Globus pallidus (tissue), 1 donor: ENCODE data around the gene CSE1L.
"Not testable (repeated sequence)": the region's sequence is repeated elsewhere in the genome, so short reads cannot be mapped to it uniquely, and the experiment has no call there.

ENCODE experiments used
- DNase-seq: peaks from one replicate; pipeline ENCODE4 v3.0.0-alpha.2; 2015; ENCODE audit warnings: low spot score

CSE1L gene

DNA sequence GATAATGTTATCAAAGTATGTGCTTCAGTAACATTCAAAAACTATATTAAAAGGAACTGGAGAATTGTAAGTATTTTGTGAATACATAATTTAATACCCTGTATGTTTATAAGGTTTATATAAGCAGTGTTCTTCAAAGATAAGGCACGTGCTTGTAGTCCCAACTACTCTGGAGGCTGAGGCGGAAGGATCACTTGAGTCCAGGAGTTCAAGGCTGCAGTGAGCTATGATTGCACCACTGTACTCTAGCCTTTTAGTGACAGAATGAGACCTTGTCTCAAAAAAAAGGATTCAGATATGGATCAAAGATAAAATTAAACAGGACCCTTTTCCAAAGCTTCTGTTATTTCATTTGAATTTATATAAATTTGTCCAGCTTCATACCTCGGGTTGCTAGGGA, 17.2 kb downstream of the CSE1L start:
- no peak for DNase-seq

- DNase-seq, result no peak
Observed at GRCh38 chr20:49074521-49074920, 28.4 kb downstream of the CSE1L start.

DNA sequence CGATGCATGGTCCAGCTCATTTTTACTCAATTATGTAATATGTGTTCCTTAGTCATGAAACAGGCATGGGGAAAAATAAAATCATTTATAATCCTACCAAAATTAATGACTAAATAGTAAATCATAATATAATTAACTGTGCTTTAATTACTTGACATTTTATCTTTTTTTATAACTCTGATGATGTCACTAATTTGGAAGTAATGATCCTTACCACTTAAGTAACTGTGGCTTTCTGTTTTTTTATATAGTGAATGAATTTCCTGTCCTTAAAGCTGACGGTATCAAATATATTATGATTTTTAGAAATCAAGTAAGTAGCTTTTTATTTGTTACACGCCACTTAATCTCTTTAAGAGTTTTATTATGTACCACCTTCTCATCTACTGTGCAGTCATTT, 32.2 kb downstream of the CSE1L start:
- no peak for DNase-seq

DNA sequence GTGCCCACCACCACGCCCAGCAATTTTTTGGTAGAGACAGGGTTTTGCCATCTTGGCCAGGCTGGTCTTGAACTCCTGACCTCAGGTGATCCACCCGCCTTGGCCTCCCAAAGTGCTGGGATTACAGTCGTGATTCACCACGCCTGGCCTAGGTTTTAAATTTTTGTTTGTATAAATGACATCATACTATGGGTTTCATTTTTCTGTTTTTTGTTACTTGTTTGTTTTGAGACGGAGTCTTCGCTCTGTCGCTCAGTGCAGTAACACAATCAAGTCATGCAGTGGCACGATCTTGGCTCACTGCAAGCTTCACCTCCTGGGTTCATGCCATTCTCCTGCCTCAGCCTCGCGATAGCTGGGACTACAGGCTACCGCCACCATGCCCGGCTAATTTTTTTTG, 36.2 kb downstream of the CSE1L start:
- DNase-seq, result not testable (repeated sequence)

DNA sequence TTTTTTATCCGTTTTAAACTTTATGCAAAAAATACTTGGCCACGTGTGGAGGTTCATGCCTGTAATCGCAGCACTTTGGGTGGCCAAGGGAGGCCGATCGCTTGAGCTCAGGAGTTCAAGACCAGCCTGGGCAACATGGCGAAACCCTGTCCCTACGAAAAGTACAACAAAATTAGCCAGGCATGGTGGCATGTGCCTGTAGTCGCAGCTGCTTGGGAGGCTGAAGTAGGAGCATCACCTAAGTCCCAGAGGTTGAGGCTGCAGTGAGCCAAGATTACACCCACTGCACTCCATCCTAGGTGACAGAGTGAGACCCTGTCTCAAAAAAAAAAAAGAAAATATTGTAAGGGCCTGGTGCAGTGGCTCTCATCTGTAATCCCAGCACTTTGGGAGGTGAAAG, 45.0 kb downstream of the CSE1L start:
- no peak for DNase-seq

DNA sequence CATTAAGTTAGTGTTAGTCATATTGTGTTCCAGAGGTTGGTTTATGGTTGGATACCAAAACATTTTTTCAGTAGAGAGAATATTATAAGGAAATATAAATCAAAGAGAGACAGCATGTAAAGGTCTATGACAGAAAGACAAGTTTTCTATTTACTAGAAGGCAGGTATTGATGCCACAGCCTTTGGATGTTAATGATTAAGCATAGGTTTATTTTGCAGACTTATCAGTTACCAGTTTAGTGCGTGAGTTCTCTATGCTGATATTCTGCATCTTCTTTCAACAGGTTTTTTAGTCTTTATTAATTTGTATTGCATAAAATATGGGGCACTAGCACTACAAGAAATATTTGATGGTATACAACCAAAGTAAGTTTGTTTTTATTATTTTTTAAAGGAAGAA, 45.6 kb downstream of the CSE1L start:
- DNase-seq, result no peak

DNA sequence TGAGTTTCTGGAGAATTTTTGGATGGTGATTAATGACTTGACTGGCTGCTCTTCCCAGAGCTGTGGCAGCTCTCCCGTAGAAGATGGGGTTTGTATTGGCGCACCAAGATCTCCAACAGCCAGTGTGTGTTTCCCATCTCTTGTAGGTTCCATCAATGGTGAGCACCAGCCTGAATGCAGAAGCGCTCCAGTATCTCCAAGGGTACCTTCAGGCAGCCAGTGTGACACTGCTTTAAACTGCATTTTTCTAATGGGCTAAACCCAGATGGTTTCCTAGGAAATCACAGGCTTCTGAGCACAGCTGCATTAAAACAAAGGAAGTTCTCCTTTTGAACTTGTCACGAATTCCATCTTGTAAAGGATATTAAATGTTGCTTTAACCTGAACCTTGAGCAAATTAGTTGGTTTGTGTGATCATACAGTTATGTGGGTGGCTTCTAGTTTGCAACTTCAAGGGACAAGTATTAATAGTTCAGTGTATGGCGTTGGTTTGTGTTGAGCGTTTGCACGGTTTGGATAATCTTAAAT, 50.2 kb downstream of the CSE1L start:
- DNase-seq, result no peak

DNA sequence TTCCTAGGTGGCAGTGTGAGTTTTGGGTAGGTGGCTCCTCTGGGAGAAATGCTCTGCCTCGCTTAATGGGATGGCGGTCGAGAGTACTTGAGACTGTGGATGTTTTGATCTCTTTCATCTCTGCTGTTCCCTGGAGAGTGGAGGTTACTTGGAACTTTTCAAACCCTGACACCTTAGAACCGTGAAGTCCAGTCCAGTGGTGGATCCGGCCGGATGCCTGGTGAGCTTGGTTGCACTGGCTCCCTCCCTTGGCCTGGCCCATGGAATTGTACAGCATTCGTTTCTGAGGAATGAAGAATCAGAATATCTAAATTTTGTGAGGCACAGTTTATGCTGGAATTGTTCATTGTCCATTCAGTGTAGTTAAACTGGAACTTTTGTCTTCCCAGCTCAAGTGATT, 51.0 kb downstream of the CSE1L start:
- DNase-seq, result no peak

DNA sequence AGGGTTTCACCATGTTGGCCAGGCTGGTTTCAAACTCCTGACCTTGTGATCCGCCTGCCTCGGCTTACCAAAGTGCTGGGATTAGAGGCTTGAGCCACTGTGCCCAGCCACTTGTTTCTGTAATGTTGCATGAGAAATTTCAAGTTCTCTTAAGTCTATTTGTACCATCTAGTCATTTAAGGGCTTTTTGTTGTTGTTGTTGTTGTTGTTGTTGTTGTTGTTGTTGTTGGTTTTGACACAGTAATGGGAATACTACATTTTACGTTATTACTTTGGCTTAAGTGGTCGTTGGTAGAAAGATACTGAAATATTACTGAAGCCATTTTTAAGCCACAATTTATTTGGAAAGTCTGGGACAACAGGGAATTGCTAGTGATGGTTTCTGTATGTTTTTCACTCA, 52.0 kb downstream of the CSE1L start:
- DNase-seq, result no peak

DNA sequence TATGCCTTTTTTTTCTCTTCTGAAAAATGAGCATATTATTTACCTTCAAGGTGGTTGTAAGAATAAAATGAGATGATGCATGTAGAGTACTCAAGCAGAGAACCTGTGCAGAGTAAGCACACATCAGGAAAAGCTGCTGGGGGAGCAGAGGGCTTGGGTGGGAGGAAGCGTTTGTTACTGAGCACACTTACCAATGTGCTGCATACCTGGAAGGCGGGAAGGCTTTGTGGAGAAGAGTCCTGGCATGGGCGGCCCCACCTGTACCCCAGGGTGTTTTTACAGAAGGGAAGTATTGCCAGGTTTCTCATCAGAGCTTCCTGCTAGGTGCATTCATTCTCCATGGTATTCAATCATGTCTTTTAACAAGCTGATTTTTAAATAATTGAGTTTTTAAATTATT, 52.9 kb downstream of the CSE1L start:
- DNase-seq, result no peak

DNA sequence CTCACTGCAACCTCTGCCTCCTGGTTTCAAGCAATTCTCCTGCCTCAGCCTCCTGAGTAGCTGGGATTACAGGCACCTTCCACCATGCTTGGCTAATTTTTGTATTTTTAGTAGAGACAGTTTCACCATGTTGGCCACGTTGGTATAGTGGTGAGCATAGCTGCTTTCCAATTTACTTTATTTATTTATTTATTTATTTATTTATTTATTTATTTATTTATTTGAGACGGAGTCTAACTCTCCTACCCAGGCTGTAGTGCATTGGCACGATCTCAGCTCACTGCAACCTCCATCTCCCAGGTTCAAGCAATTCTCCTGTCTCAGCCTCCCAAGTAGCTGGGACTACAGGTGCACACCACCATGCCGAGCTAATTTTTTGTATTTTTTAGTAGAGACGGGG, 54.2 kb downstream of the CSE1L start:
- DNase-seq, result not testable (repeated sequence)

DNA sequence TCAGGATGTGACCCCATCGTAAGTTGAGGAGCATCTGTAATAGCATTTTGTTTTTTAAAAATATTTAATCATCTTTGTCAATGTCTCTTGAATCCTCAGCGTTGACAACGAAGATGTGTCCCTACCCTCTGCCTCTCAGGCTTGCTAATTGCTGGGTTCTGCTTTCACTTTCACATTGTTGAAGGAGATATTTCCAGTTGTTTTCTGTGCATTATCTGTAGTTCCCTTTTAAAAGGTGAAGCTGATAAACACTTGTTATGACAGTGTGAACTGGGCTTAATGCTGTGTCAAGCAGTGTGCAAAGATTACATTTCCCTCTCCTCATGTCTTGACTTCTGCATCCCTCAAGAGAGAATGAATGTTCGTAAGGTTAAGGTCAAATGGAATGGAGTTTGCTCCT, 54.9 kb downstream of the CSE1L start:
- DNase-seq, result no peak

DNA sequence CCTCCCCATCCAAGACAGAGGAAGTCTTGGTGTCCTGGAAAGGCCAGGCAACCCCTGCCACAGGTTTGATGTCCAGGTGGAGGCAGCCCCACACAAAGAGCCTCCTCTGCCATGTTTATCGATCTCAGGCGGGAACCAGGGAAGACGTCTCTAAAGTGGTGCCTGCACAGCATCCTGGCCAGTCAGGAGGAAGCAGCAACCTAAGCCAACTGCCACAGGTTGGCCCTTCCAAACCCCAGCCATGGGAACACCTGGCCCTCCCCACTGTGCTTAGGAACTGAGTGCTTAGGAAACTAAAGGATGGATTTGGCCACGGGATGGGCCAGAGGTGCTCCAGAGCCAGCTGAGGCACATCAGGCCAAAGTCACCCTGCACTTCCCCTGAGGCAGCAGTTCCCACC, 56.9 kb downstream of the CSE1L start:
- no peak for DNase-seq

DNA sequence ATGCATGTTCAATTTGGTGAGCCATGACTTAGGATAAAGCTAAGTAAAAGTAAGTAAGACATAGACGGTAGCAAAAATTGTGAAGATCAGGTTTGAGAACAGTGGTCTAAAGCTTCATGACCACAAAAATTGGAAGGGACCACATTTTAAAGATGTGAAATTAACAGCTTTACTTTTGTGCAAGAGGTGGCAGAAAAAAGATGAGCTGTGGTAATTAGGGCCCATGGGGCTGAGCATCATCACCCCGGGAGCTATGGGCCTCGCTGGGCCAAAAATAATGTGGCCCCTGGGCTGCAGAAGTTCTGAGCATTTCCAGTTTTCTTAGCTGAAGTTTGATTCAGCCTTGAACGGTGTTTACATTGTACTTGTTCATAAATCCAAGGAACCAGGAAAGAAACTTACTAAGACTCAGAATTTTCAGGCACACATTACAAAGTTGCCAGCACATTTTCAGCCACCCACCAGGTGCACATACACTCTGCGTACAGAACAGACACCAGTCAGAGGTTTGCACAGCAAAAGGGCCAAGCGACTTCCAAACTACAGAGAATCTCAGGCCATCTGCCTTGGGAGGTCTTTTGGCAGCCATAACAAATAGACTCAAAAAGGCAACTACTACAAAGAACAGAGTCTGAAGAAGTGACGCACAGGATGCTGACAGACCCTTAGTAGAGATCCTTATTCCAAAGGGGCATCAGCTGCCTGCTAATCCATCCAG, 57.7 kb downstream of the CSE1L start:
- DNase-seq, result no peak

- DNase-seq, result no peak
Observed at GRCh38 chr20:49104365-49104648, 58.2 kb downstream of the CSE1L start.

- DNase-seq, result not testable (repeated sequence)
Observed at GRCh38 chr20:49104979-49105547, 59.0 kb downstream of the CSE1L start.

- DNase-seq, result no peak
Observed at GRCh38 chr20:49106328-49106727, 60.2 kb downstream of the CSE1L start.

DNA sequence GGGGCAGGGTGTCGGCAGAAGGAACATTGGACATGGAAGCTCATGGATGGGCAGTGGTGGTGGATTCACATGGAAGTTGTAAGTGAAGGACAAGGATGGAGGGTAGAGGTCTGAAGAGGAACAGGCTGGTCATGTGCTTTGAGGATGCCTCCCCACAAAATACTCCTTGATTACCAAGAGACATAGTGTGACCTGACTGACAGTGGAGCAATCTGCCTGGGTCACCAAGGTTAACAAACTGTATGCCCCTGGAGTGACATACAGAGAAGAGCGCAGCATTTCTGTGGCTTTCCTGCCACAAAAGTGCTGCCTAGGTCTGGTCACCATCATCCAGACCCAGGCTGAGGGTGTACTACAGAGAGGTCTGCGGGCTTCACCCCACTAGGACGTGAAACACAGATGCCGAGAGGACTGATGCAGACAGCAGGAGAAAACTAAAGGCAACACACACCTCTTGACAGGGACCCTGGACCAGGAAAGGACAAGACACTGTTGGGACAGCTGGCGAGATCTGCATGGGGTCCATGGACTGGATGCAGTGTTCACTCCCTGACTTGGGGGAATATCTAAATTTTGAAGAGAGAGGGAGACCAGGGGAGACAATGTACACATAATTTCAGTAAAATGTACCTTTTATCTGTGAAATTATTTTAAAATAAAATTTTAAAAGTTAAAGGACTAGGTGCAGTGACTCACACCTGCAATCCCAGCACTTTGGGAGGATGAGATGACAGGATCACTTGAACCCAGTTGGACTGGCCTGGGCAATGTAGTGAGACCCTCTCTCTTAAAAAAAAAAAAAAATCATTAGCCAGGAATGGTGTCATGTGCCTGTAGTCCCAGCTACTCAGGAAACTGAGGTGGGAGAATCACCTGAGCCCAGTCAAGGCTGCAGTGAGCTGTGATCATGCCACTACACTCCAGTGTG, 64.9 kb downstream of the CSE1L start:
- no peak for DNase-seq

DNA sequence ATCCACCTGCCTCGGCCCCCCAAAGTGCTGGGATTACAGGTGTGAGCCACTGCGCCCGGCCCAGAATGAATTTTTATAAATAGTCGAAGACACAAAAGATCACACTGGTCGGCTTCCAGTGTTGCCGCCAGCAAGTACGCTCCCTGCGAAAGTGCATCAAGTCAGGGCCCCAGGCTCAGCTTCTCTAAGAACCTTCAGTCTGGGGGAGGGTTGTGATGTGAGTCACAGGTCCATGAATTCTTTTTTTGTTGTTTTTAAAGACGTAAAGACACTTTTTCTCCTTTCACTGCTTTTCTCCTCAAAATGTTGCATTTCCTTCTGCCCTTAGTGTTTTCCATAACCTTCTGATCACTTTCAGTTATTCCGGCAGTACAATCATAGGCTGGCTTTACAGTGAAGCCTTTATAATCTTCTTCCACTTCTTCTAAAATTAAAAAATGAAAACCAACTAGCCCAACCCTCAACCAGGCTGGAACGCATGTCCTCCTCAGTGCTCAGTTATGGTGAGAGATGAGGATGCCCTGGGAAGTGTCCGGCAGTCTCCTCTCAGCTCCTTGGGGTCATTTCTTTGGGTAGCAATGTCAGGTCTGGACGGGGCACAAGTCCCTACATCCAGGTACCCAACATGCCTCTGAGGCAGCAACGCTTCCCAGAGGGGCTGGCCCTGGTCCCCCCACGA, 66.6 kb downstream of the CSE1L start:
- DNase-seq, result no peak

GRCh38 chr20:49115564-49115963, 69.5 kb downstream of the CSE1L start:
- no peak for DNase-seq

GRCh38 chr20:49118307-49118706, 72.2 kb downstream of the CSE1L start:
- no peak for DNase-seq

GRCh38 chr20:49119988-49120387, 73.9 kb downstream of the CSE1L start:
- no peak for DNase-seq
